OCI-LY3 (cell line): Measurements from ENCODE around the gene HCK.

Experiments used
- CTCF ChIP-seq: fragments of 200-600, 300-600 bp; sonication (generic); IDR thresholded peaks from 2 replicates; pipeline ENCODE4 v1.5.1; 2014; ENCODE audit warnings: antibody characterized with exemption, low read length, low read depth
- EZH2phosphoT487 ChIP-seq: fragments of 200-600 bp; shearing (Covaris generic); IDR thresholded peaks from 2 replicates; pipeline ENCODE4 v1.6.1; 2018; ENCODE audit warnings: antibody characterized with exemption, mixed run types, low read depth

GRCh38 chr20:32006841-32007786 is 44.9 kb upstream of the HCK start:
- no peak for TF ChIP-seq CTCF
- no peak for TF ChIP-seq EZH2phosphoT487
